Measurements from ENCODE around the gene RGL1. TPM values are rescaled to one million over a fixed set of nuclear protein-coding genes. Genes with fewer than 3 reads are reported as not detected.

Gene RGL1
- total RNA-seq, 4 donors from 2014 or later, result 4.0 to 5.1 (median 4.8) TPM

- intact Hi-C loops (cut with DNase I; ENCODE audit: low total_unique reads), result no loop called here
- Histone ChIP-seq H3K27ac (no peak overlapping the region), H3K9me3 (no peaks in the 10 kb centered on the region), H3K27me3 (no peaks in the 10 kb centered on the region), H3K4me1 (no peaks in the 10 kb centered on the region), H3K36me3 (no peaks in the 10 kb centered on the region), H3K4me3 (no peak overlapping the region)
- no peak for TF ChIP-seq POLR2A (IDR thresholded peaks at IDR 0.05)
- no peak for TF ChIP-seq CTCF (IDR thresholded peaks at IDR 0.05 in 4 of 5, conservative IDR thresholded peaks at IDR 0.05 in 1 of 5)
- DNase-seq (no peak), ATAC-seq (no peak)
- in situ Hi-C loops (cut with MboI; ENCODE audit: low sequenced_read_pairs in 4 of 4), result no loop called here
These were observed 29.6 kb downstream of the RGL1 start for GRCh38 chr1:183834568-183834967.

GRCh38 chr1:183836598-183836997 lies 31.7 kb downstream of the RGL1 start:
- Histone ChIP-seq H3K27me3 (no peaks in the 10 kb centered on the region), H3K36me3 (no peaks in the 10 kb centered on the region), H3K4me3 (no peak overlapping the region), H3K9me3 (no peaks in the 10 kb centered on the region), H3K27ac (no peak overlapping the region), H3K4me1 (no peaks in the 10 kb centered on the region)
- DNase-seq (no peak), ATAC-seq (no peak)
- in situ Hi-C loops (cut with MboI; ENCODE audit: low sequenced_read_pairs in 4 of 4), result no loop called here
- intact Hi-C loops (cut with DNase I; ENCODE audit: low total_unique reads), result no loop called here
- TF ChIP-seq CTCF (IDR thresholded peaks at IDR 0.05 in 4 of 5, conservative IDR thresholded peaks at IDR 0.05 in 1 of 5) (no peak), POLR2A (IDR thresholded peaks at IDR 0.05) (no peak)

- Histone ChIP-seq H3K4me1 (no peaks in the 10 kb centered on the region), H3K27ac (no peak overlapping the region), H3K27me3 (no peaks in the 10 kb centered on the region), H3K9me3 (no peaks in the 10 kb centered on the region), H3K36me3 (no peaks in the 10 kb centered on the region), H3K4me3 (no peak overlapping the region)
- TF ChIP-seq POLR2A (IDR thresholded peaks at IDR 0.05) (no peak), CTCF (IDR thresholded peaks at IDR 0.05 in 4 of 5, conservative IDR thresholded peaks at IDR 0.05 in 1 of 5) (no peak)
- intact Hi-C loops (cut with DNase I; ENCODE audit: low total_unique reads), result no loop called here
- ATAC-seq (no peak), DNase-seq (no peak)
- in situ Hi-C loops (cut with MboI; ENCODE audit: low sequenced_read_pairs in 4 of 4), result no loop called here
These were observed 32.1 kb downstream of the RGL1 start for GRCh38 chr1:183837062-183837461.

- Histone ChIP-seq H3K4me1 (no peaks in the 10 kb centered on the region), H3K27me3 (no peaks in the 10 kb centered on the region), H3K36me3 (no peaks in the 10 kb centered on the region), H3K4me3 (no peak overlapping the region), H3K27ac (no peak overlapping the region), H3K9me3 (no peaks in the 10 kb centered on the region)
- in situ Hi-C loops (cut with MboI; ENCODE audit: low sequenced_read_pairs in 4 of 4), result no loop called here
- no peak for DNase-seq
- intact Hi-C loops (cut with DNase I; ENCODE audit: low total_unique reads), result no loop called here
- no peak for ATAC-seq
- TF ChIP-seq CTCF (IDR thresholded peaks at IDR 0.05 in 4 of 5, conservative IDR thresholded peaks at IDR 0.05 in 1 of 5), result no peak
- TF ChIP-seq POLR2A (IDR thresholded peaks at IDR 0.05), result no peak
These were observed 33.3 kb downstream of the RGL1 start for GRCh38 chr1:183838221-183838620.

GRCh38 chr1:183840140-183840539 lies 35.2 kb downstream of the RGL1 start:
- H3K9me3 ChIP-seq, result no peaks in the 10 kb centered on the region
- no peak overlapping the region for H3K27ac ChIP-seq
- intact Hi-C loops (cut with DNase I; ENCODE audit: low total_unique reads) (no loop called here), in situ Hi-C loops (cut with MboI; ENCODE audit: low sequenced_read_pairs in 4 of 4) (no loop called here)
- peaks cover 0 to 3% of the 10 kb centered on the region in 2 donors for H3K4me1 ChIP-seq
- no peaks in the 10 kb centered on the region for H3K36me3 ChIP-seq
- no peak for DNase-seq
- TF ChIP-seq POLR2A (IDR thresholded peaks at IDR 0.05), result no peak
- TF ChIP-seq CTCF (IDR thresholded peaks at IDR 0.05 in 4 of 5, conservative IDR thresholded peaks at IDR 0.05 in 1 of 5), result no peak
- ATAC-seq, result no peak
- no peaks in the 10 kb centered on the region for H3K27me3 ChIP-seq
- no peak overlapping the region for H3K4me3 ChIP-seq
